Measurements from ENCODE around the gene LRRC37A2.
"Not testable (repeated sequence)": the region's sequence is repeated elsewhere in the genome, so short reads cannot be mapped to it uniquely, and the experiment has no call there.

LRRC37A2 gene

GRCh38 chr17:46478823-46479222 lies 33.4 kb upstream of the LRRC37A2 start:
- H2BK120ac ChIP-seq (ENCODE audit: low read depth, low read length); H2AK5ac ChIP-seq (ENCODE audit: low read depth, low read length); H3K4me2 ChIP-seq (ENCODE audit: insufficient read depth, low read length, poor library complexity, severe bottlenecking); H3K4me3 ChIP-seq (ENCODE audit: low read length in 2 of 2); H3K36me3 ChIP-seq (replicated peaks in 1 of 2; ENCODE audit: control insufficient read depth in 2 of 2, insufficient read depth in 2 of 2, low read length in 2 of 2); H3K18ac ChIP-seq (ENCODE audit: low read length); H2BK5ac ChIP-seq (ENCODE audit: low read length); H2AFZ ChIP-seq (ENCODE audit: low read length); H4K91ac ChIP-seq (ENCODE audit: low read depth, low read length, poor library complexity); H3K79me1 ChIP-seq (ENCODE audit: low read depth, low read length); H3K23ac ChIP-seq (ENCODE audit: low read depth, low read length, poor library complexity); H3K4me1 ChIP-seq (ENCODE audit: control insufficient read depth in 2 of 2, insufficient read depth in 1 of 2, low read depth in 1 of 2, low read length in 2 of 2); H2BK12ac ChIP-seq (ENCODE audit: low read length); H3K9me3 ChIP-seq (replicated peaks in 1 of 2; ENCODE audit: control insufficient read depth in 2 of 2, insufficient read depth in 1 of 2, low read depth in 1 of 2, low read length in 2 of 2); H4K8ac ChIP-seq (ENCODE audit: low read depth, low read length); DNase-seq (ENCODE audit: low spot score); H3K14ac ChIP-seq (ENCODE audit: low read length); H3K4ac ChIP-seq (ENCODE audit: low read length); H3K9ac ChIP-seq (ENCODE audit: low read depth, low read length, poor library complexity); H3K27me3 ChIP-seq (ENCODE audit: control insufficient read depth in 3 of 3, insufficient read depth in 3 of 3, low read depth in 1 of 3, low read length in 3 of 3); H3K27ac ChIP-seq (replicated peaks; ENCODE audit: low read length); H2BK15ac ChIP-seq (ENCODE audit: low read length): not testable (repeated sequence)
- no CpG with 5 or more reads among the region's 3 CpGs for WGBS, 2 donors (ENCODE audit: extremely low coverage in 2 of 2, insufficient read length in 2 of 2, insufficient replicate concordance in 1 of 2)

- H3K27ac ChIP-seq (replicated peaks; ENCODE audit: low read length); H2AK5ac ChIP-seq (ENCODE audit: low read depth, low read length); H3K9ac ChIP-seq (ENCODE audit: low read depth, low read length, poor library complexity); H4K8ac ChIP-seq (ENCODE audit: low read depth, low read length); H2BK12ac ChIP-seq (ENCODE audit: low read length); H3K14ac ChIP-seq (ENCODE audit: low read length); H3K4me3 ChIP-seq (ENCODE audit: low read length in 2 of 2); H3K36me3 ChIP-seq (replicated peaks in 1 of 2; ENCODE audit: control insufficient read depth in 2 of 2, insufficient read depth in 2 of 2, low read length in 2 of 2); H2BK15ac ChIP-seq (ENCODE audit: low read length); H2BK120ac ChIP-seq (ENCODE audit: low read depth, low read length); H3K79me1 ChIP-seq (ENCODE audit: low read depth, low read length); H3K9me3 ChIP-seq (replicated peaks in 1 of 2; ENCODE audit: control insufficient read depth in 2 of 2, insufficient read depth in 1 of 2, low read depth in 1 of 2, low read length in 2 of 2); H2BK5ac ChIP-seq (ENCODE audit: low read length); H4K91ac ChIP-seq (ENCODE audit: low read depth, low read length, poor library complexity); H3K23ac ChIP-seq (ENCODE audit: low read depth, low read length, poor library complexity); H3K4ac ChIP-seq (ENCODE audit: low read length); H3K4me1 ChIP-seq (ENCODE audit: control insufficient read depth in 2 of 2, insufficient read depth in 1 of 2, low read depth in 1 of 2, low read length in 2 of 2); H3K4me2 ChIP-seq (ENCODE audit: insufficient read depth, low read length, poor library complexity, severe bottlenecking); H2AFZ ChIP-seq (ENCODE audit: low read length); H3K18ac ChIP-seq (ENCODE audit: low read length); DNase-seq (ENCODE audit: low spot score); H3K27me3 ChIP-seq (ENCODE audit: control insufficient read depth in 3 of 3, insufficient read depth in 3 of 3, low read depth in 1 of 3, low read length in 3 of 3): not testable (repeated sequence)
- WGBS, 2 donors (ENCODE audit: extremely low coverage in 2 of 2, insufficient read length in 2 of 2, insufficient replicate concordance in 1 of 2) = no CpG with 5 or more reads among the region's 2 CpGs
These were observed 31.0 kb upstream of the LRRC37A2 start for GRCh38 chr17:46481310-46481709.

- H2AFZ ChIP-seq (ENCODE audit: low read length); H4K91ac ChIP-seq (ENCODE audit: low read depth, low read length, poor library complexity); H4K8ac ChIP-seq (ENCODE audit: low read depth, low read length); H3K4ac ChIP-seq (ENCODE audit: low read length); H3K4me2 ChIP-seq (ENCODE audit: insufficient read depth, low read length, poor library complexity, severe bottlenecking); H2BK12ac ChIP-seq (ENCODE audit: low read length); H3K18ac ChIP-seq (ENCODE audit: low read length); H3K27me3 ChIP-seq (ENCODE audit: control insufficient read depth in 3 of 3, insufficient read depth in 3 of 3, low read depth in 1 of 3, low read length in 3 of 3); H3K36me3 ChIP-seq (replicated peaks in 1 of 2; ENCODE audit: control insufficient read depth in 2 of 2, insufficient read depth in 2 of 2, low read length in 2 of 2); H3K9me3 ChIP-seq (replicated peaks in 1 of 2; ENCODE audit: control insufficient read depth in 2 of 2, insufficient read depth in 1 of 2, low read depth in 1 of 2, low read length in 2 of 2); DNase-seq (ENCODE audit: low spot score); H3K14ac ChIP-seq (ENCODE audit: low read length); H3K27ac ChIP-seq (replicated peaks; ENCODE audit: low read length); H3K79me1 ChIP-seq (ENCODE audit: low read depth, low read length); H3K23ac ChIP-seq (ENCODE audit: low read depth, low read length, poor library complexity); H2BK15ac ChIP-seq (ENCODE audit: low read length); H2BK5ac ChIP-seq (ENCODE audit: low read length); H3K9ac ChIP-seq (ENCODE audit: low read depth, low read length, poor library complexity); H2BK120ac ChIP-seq (ENCODE audit: low read depth, low read length); H2AK5ac ChIP-seq (ENCODE audit: low read depth, low read length); H3K4me3 ChIP-seq (ENCODE audit: low read length in 2 of 2); H3K4me1 ChIP-seq (ENCODE audit: control insufficient read depth in 2 of 2, insufficient read depth in 1 of 2, low read depth in 1 of 2, low read length in 2 of 2): not testable (repeated sequence)
- WGBS, 2 donors (ENCODE audit: extremely low coverage in 2 of 2, insufficient read length in 2 of 2, insufficient replicate concordance in 1 of 2) = no CpG with 5 or more reads among the region's 16 CpGs
These were observed 20.2 kb upstream of the LRRC37A2 start for GRCh38 chr17:46492021-46492420.

- H2AFZ ChIP-seq (ENCODE audit: low read length); H4K8ac ChIP-seq (ENCODE audit: low read depth, low read length); H2BK15ac ChIP-seq (ENCODE audit: low read length); H3K79me1 ChIP-seq (ENCODE audit: low read depth, low read length); H2AK5ac ChIP-seq (ENCODE audit: low read depth, low read length); H2BK120ac ChIP-seq (ENCODE audit: low read depth, low read length); H3K9me3 ChIP-seq (replicated peaks in 1 of 2; ENCODE audit: control insufficient read depth in 2 of 2, insufficient read depth in 1 of 2, low read depth in 1 of 2, low read length in 2 of 2); H3K9ac ChIP-seq (ENCODE audit: low read depth, low read length, poor library complexity); H3K23ac ChIP-seq (ENCODE audit: low read depth, low read length, poor library complexity); H3K27ac ChIP-seq (replicated peaks; ENCODE audit: low read length); H3K27me3 ChIP-seq (ENCODE audit: control insufficient read depth in 3 of 3, insufficient read depth in 3 of 3, low read depth in 1 of 3, low read length in 3 of 3); H3K4me1 ChIP-seq (ENCODE audit: control insufficient read depth in 2 of 2, insufficient read depth in 1 of 2, low read depth in 1 of 2, low read length in 2 of 2); H3K4ac ChIP-seq (ENCODE audit: low read length); H2BK12ac ChIP-seq (ENCODE audit: low read length); H3K14ac ChIP-seq (ENCODE audit: low read length); H3K36me3 ChIP-seq (replicated peaks in 1 of 2; ENCODE audit: control insufficient read depth in 2 of 2, insufficient read depth in 2 of 2, low read length in 2 of 2); H3K4me2 ChIP-seq (ENCODE audit: insufficient read depth, low read length, poor library complexity, severe bottlenecking); H4K91ac ChIP-seq (ENCODE audit: low read depth, low read length, poor library complexity); H3K4me3 ChIP-seq (ENCODE audit: low read length in 2 of 2); H2BK5ac ChIP-seq (ENCODE audit: low read length); H3K18ac ChIP-seq (ENCODE audit: low read length); DNase-seq (ENCODE audit: low spot score): not testable (repeated sequence)
- no CpG with 5 or more reads among the region's 6 CpGs for WGBS, 2 donors (ENCODE audit: extremely low coverage in 2 of 2, insufficient read length in 2 of 2, insufficient replicate concordance in 1 of 2)
These were observed 12.7 kb upstream of the LRRC37A2 start for GRCh38 chr17:46499437-46500139.
